ENCODE measurements around the gene PRPF4.
"Not testable (repeated sequence)": the region's sequence is repeated elsewhere in the genome, so short reads cannot be mapped to it uniquely, and the experiment has no call there.

Gene PRPF4

DNA sequence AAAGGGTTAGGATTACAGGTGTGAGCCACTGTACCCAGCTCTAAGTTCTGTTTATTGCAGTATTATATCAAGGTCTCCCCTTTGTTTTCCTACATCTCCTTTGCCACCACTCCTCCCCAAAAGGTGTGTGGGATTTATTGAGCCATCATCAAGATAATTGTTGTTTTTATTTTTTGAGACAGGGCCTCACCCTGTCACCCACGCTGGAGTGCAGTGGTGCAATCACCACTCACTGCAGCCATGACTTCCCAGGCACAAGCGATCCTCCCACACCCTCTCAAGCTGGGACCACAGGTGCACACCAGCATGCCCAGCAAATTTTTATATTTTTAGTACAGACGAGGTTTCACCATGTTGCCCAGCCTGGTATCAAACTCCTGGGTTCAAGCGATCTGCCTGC is 29.6 kb upstream of the PRPF4 start:
- Histone ChIP-seq H3K4me3 (ENCODE audit: severe bottlenecking) (no peak overlapping the region), H3K27ac (ENCODE audit: poor library complexity, severe bottlenecking) (no peak overlapping the region), H3K9me3 (ENCODE audit: severe bottlenecking) (no peaks in the 10 kb centered on the region), H3K27me3 (ENCODE audit: insufficient read depth, poor library complexity, severe bottlenecking) (no peaks in the 10 kb centered on the region), H3K4me1 (ENCODE audit: insufficient read depth, poor library complexity, severe bottlenecking) (no peaks in the 10 kb centered on the region), H3K36me3 (ENCODE audit: low read depth) (no peaks in the 10 kb centered on the region; the same call in 1 of the 2 replicates)
- TF ChIP-seq, protein P1, sequence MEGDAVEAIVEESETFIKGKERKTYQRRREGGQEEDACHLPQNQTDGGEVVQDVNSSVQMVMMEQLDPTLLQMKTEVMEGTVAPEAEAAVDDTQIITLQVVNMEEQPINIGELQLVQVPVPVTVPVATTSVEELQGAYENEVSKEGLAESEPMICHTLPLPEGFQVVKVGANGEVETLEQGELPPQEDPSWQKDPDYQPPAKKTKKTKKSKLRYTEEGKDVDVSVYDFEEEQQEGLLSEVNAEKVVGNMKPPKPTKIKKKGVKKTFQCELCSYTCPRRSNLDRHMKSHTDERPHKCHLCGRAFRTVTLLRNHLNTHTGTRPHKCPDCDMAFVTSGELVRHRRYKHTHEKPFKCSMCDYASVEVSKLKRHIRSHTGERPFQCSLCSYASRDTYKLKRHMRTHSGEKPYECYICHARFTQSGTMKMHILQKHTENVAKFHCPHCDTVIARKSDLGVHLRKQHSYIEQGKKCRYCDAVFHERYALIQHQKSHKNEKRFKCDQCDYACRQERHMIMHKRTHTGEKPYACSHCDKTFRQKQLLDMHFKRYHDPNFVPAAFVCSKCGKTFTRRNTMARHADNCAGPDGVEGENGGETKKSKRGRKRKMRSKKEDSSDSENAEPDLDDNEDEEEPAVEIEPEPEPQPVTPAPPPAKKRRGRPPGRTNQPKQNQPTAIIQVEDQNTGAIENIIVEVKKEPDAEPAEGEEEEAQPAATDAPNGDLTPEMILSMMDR (IDR thresholded peaks at IDR 0.05; ENCODE audit: poor library complexity, severe bottlenecking), result no peak
- DNase-seq (ENCODE audit: low spot score), result no peak
- ATAC-seq (ENCODE audit: low read depth), result no peak

DNA sequence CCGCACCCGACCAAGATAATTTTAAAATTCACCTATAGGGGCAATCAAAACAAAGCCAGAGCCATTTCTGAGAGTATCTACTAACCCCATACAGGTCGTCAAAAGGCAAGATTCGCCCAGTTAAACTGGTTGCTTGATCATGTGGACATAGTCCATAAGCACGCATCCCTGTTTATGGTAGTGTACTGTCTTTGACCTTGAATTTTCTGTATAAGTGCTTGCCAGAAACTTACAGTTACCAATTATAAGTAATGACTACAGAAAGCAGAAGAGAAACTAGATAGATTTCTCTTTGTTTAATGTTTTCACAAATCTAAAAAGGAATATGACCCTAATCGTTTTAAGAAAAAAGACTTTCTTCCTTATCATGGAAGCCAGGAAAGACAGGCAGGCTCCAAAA is 28.5 kb upstream of the PRPF4 start:
- Histone ChIP-seq H3K27ac (ENCODE audit: poor library complexity, severe bottlenecking) (no peak overlapping the region), H3K9me3 (ENCODE audit: severe bottlenecking) (no peaks in the 10 kb centered on the region), H3K36me3 (ENCODE audit: low read depth) (no peaks in the 10 kb centered on the region; the same call in 1 of the 2 replicates), H3K4me1 (ENCODE audit: insufficient read depth, poor library complexity, severe bottlenecking) (no peaks in the 10 kb centered on the region), H3K4me3 (ENCODE audit: severe bottlenecking) (no peak overlapping the region), H3K27me3 (ENCODE audit: insufficient read depth, poor library complexity, severe bottlenecking) (no peaks in the 10 kb centered on the region)
- TF ChIP-seq, protein P1 (IDR thresholded peaks at IDR 0.05; ENCODE audit: poor library complexity, severe bottlenecking), result no peak
- no peak for DNase-seq (ENCODE audit: low spot score)
- no peak for ATAC-seq (ENCODE audit: low read depth)

DNA sequence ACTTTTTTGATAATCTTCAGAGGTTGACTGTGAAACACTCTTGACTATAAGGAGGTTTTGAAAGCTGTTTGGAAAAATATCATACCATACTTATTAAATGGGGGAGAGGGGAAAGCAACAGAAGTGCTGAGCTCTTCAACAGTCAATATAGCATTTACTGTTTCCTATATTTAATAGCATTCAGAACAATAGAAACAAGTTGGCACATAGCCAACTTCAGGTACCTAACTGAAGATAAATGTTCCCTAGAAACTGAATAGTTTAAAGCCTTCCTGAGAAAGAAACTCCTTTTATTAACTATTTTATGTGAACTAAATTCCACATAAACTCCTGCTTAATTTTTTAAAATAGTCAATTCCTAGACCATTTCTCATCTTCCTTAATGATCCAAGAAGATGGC is 27.8 kb upstream of the PRPF4 start:
- no peaks in the 10 kb centered on the region for H3K4me1 ChIP-seq (ENCODE audit: insufficient read depth, poor library complexity, severe bottlenecking)
- DNase-seq (ENCODE audit: low spot score) (no peak), ATAC-seq (ENCODE audit: low read depth) (no peak)
- no peak overlapping the region for H3K27ac ChIP-seq (ENCODE audit: poor library complexity, severe bottlenecking)
- H3K4me3 ChIP-seq (ENCODE audit: severe bottlenecking), result no peak overlapping the region
- no peaks in the 10 kb centered on the region for H3K9me3 ChIP-seq (ENCODE audit: severe bottlenecking)
- TF ChIP-seq, protein P1 (IDR thresholded peaks at IDR 0.05; ENCODE audit: poor library complexity, severe bottlenecking), result no peak
- H3K36me3 ChIP-seq (ENCODE audit: low read depth), result no peaks in the 10 kb centered on the region; the same call in 1 of the 2 replicates
- no peaks in the 10 kb centered on the region for H3K27me3 ChIP-seq (ENCODE audit: insufficient read depth, poor library complexity, severe bottlenecking)

DNA sequence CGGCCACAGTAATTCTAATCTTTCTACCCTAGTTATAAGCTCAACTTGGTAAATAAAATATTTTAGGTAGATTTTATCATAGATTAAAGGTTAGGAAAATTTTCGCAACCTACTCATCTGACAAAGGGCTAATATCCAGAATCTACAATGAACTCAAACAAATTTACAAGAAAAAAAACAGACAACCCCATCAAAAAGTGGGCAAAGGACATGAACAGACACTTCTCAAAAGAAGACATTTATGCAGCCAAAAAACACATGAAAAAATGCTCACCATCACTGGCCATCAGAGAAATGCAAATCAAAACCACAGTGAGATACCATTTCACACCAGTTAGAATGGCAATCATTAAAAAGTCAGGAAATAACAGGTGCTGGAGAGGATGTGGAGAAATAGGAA is 25.8 kb upstream of the PRPF4 start:
- not testable (repeated sequence) for H3K9me3 ChIP-seq (ENCODE audit: severe bottlenecking); H3K4me1 ChIP-seq (ENCODE audit: insufficient read depth, poor library complexity, severe bottlenecking); H3K36me3 ChIP-seq (ENCODE audit: low read depth); H3K27ac ChIP-seq (ENCODE audit: poor library complexity, severe bottlenecking); DNase-seq (ENCODE audit: low spot score); H3K27me3 ChIP-seq (ENCODE audit: insufficient read depth, poor library complexity, severe bottlenecking); ATAC-seq (ENCODE audit: low read depth); H3K4me3 ChIP-seq (ENCODE audit: severe bottlenecking)

DNA sequence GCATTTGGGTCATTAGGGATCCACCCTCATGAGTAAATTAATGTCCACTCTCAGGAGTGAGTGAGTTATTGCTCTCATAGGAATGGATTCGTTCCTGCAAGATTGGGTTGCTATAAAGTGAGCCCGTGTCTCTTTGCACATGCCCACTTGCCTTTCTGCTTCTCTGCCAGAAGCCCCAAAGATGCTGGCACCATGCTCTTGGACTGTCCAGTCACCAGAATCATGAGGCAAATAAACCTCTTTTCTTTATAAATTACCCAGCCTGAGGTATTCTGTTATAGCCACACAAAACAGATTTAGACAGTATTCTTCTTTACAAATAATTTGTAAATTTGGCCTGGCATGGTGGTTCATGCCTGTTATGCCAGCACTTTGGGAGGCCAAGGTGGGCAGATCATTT is 24.7 kb upstream of the PRPF4 start:
- DNase-seq (ENCODE audit: low spot score) (no peak), ATAC-seq (ENCODE audit: low read depth) (no peak)
- Histone ChIP-seq H3K4me3 (ENCODE audit: severe bottlenecking) (no peak overlapping the region), H3K4me1 (ENCODE audit: insufficient read depth, poor library complexity, severe bottlenecking) (no peaks in the 10 kb centered on the region), H3K27me3 (ENCODE audit: insufficient read depth, poor library complexity, severe bottlenecking) (no peaks in the 10 kb centered on the region), H3K27ac (ENCODE audit: poor library complexity, severe bottlenecking) (no peak overlapping the region), H3K9me3 (ENCODE audit: severe bottlenecking) (no peaks in the 10 kb centered on the region), H3K36me3 (ENCODE audit: low read depth) (no peaks in the 10 kb centered on the region; the same call in none of the 2 replicates)
- TF ChIP-seq, protein P1 (IDR thresholded peaks at IDR 0.05; ENCODE audit: poor library complexity, severe bottlenecking), result no peak
